Measurements from ENCODE around the gene DRD3. TPM values are rescaled to one million over a fixed set of nuclear protein-coding genes. Genes with fewer than 3 reads are reported as not detected.

DRD3 gene
- total and polyA plus RNA-seq, 2 donors (not counting 1 experiment from before 2014, with no cell fraction given): not detected

DNA sequence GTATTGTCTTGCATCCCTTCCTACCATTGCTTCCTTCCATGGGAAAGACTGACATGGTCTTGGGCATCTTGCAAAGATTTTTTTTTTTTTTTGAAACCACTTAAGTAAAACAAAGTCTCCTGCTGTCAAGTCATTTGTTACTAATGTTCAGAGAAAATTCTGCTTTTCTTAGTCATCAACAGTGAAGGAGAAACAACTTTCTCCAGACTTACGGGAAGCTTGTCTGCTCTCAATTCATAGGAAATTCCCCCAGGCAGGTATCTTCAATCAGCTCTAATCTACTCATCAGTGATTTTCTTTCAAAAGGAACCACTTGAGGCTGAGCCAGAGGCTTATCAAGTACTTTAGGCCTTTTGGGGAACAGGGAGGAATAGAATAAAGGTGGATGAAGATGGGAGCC lies 15.9 kb upstream of the DRD3 start:
- Histone ChIP-seq H3K4me2 (ENCODE audit: extremely low read depth, insufficient read depth, low read length) (no peak overlapping the region), H2AFZ (ENCODE audit: low read length) (no peak overlapping the region)

DNA sequence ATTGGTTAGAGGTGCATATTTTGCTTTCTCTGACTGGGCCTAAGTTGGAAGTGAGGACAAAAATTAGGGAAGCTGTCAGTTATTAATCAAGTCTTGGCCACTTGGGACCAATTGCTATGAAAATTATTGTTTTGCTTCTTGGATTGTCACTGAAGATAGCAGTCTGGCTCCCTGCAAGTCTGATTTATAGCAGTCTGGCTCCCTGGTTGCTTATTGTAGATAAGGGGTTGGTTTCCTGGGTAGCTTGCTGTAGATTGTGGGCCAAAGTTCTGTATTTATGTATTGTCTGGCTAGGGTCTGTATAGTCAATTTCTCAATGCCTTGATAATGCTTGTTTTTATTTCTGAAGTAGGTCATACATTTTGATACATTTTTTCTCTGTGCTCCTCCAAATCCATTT lies 13.3 kb upstream of the DRD3 start:
- DNase-seq (ENCODE audit: low read depth in 2 of 2): peak in 1 of 2 donors; percentile 60
- Histone ChIP-seq H3K27ac (ENCODE audit: insufficient read depth, low read length) (no peak overlapping the region), H3K79me2 (ENCODE audit: control insufficient read depth, insufficient read depth, low read length) (no peaks in the 10 kb centered on the region), H3K4me2 (ENCODE audit: extremely low read depth, insufficient read depth, low read length) (no peak overlapping the region), H4K20me1 (ENCODE audit: control insufficient read depth, extremely low read depth, insufficient read depth, low read length) (no peaks in the 10 kb centered on the region), H3K4me1 (ENCODE audit: control insufficient read depth, extremely low read depth, insufficient read depth, low read length) (no peaks in the 10 kb centered on the region), H3K36me3 (ENCODE audit: control insufficient read depth, insufficient read depth, low read length) (no peaks in the 10 kb centered on the region), H3K9ac (ENCODE audit: insufficient read depth, low read length) (no peak overlapping the region), H2AFZ (ENCODE audit: low read length) (no peak overlapping the region), H3K4me3 (replicated peaks in 1 of 4; ENCODE audit: control extremely low read depth in 1 of 4, insufficient read depth in 1 of 4, low read depth in 3 of 4, low read length in 4 of 4) (no peak overlapping the region), H3K27me3 (ENCODE audit: control insufficient read depth, insufficient read depth, low read length) (peaks cover 2% of the 10 kb centered on the region), H3K9me3 (ENCODE audit: control insufficient read depth, insufficient read depth, low read depth, low read length) (no peaks in the 10 kb centered on the region)
- no peak for TF ChIP-seq EZH2 (IDR thresholded peaks at IDR 0.05; ENCODE audit: low read length, missing control alignments)
- TF ChIP-seq, protein P1, sequence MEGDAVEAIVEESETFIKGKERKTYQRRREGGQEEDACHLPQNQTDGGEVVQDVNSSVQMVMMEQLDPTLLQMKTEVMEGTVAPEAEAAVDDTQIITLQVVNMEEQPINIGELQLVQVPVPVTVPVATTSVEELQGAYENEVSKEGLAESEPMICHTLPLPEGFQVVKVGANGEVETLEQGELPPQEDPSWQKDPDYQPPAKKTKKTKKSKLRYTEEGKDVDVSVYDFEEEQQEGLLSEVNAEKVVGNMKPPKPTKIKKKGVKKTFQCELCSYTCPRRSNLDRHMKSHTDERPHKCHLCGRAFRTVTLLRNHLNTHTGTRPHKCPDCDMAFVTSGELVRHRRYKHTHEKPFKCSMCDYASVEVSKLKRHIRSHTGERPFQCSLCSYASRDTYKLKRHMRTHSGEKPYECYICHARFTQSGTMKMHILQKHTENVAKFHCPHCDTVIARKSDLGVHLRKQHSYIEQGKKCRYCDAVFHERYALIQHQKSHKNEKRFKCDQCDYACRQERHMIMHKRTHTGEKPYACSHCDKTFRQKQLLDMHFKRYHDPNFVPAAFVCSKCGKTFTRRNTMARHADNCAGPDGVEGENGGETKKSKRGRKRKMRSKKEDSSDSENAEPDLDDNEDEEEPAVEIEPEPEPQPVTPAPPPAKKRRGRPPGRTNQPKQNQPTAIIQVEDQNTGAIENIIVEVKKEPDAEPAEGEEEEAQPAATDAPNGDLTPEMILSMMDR (conservative IDR thresholded peaks at IDR 0.05 in 1 of 2, IDR thresholded peaks at IDR 0.05 in 1 of 2; ENCODE audit: low read depth in 1 of 2, low read length in 2 of 2): no peak

More for the DNA sequence above, 15.9 kb upstream of the DRD3 start:
- Histone ChIP-seq H4K20me1 (ENCODE audit: control insufficient read depth, extremely low read depth, insufficient read depth, low read length) (no peaks in the 10 kb centered on the region), H3K4me1 (ENCODE audit: control insufficient read depth, extremely low read depth, insufficient read depth, low read length) (no peaks in the 10 kb centered on the region), H3K79me2 (ENCODE audit: control insufficient read depth, insufficient read depth, low read length) (no peaks in the 10 kb centered on the region), H3K4me3 (replicated peaks in 1 of 4; ENCODE audit: control extremely low read depth in 1 of 4, insufficient read depth in 1 of 4, low read depth in 3 of 4, low read length in 4 of 4) (no peak overlapping the region), H3K36me3 (ENCODE audit: control insufficient read depth, insufficient read depth, low read length) (no peaks in the 10 kb centered on the region), H3K27me3 (ENCODE audit: control insufficient read depth, insufficient read depth, low read length) (peaks cover under 1% of the 10 kb centered on the region), H3K27ac (ENCODE audit: insufficient read depth, low read length) (no peak overlapping the region), H3K9me3 (ENCODE audit: control insufficient read depth, insufficient read depth, low read depth, low read length) (no peaks in the 10 kb centered on the region), H3K9ac (ENCODE audit: insufficient read depth, low read length) (no peak overlapping the region)
- peak in 1 of 2 donors; percentile 60 for DNase-seq (ENCODE audit: low read depth in 2 of 2)
- TF ChIP-seq, protein P1 (conservative IDR thresholded peaks at IDR 0.05 in 1 of 2, IDR thresholded peaks at IDR 0.05 in 1 of 2; ENCODE audit: low read depth in 1 of 2, low read length in 2 of 2): no peak
- TF ChIP-seq EZH2 (IDR thresholded peaks at IDR 0.05; ENCODE audit: low read length, missing control alignments): no peak

GRCh38 chr3:114186501-114186900 lies 7.6 kb upstream of the DRD3 start:
- Histone ChIP-seq H3K27me3 (ENCODE audit: control insufficient read depth, insufficient read depth, low read length) (peaks cover 2% of the 10 kb centered on the region), H3K9ac (ENCODE audit: insufficient read depth, low read length) (no peak overlapping the region), H3K4me1 (ENCODE audit: control insufficient read depth, extremely low read depth, insufficient read depth, low read length) (no peaks in the 10 kb centered on the region), H2AFZ (ENCODE audit: low read length) (no peak overlapping the region), H3K79me2 (ENCODE audit: control insufficient read depth, insufficient read depth, low read length) (no peaks in the 10 kb centered on the region), H3K4me3 (replicated peaks in 1 of 4; ENCODE audit: control extremely low read depth in 1 of 4, insufficient read depth in 1 of 4, low read depth in 3 of 4, low read length in 4 of 4) (no peak overlapping the region), H3K4me2 (ENCODE audit: extremely low read depth, insufficient read depth, low read length) (no peak overlapping the region), H4K20me1 (ENCODE audit: control insufficient read depth, extremely low read depth, insufficient read depth, low read length) (no peaks in the 10 kb centered on the region), H3K9me3 (ENCODE audit: control insufficient read depth, insufficient read depth, low read depth, low read length) (no peaks in the 10 kb centered on the region), H3K36me3 (ENCODE audit: control insufficient read depth, insufficient read depth, low read length) (no peaks in the 10 kb centered on the region), H3K27ac (ENCODE audit: insufficient read depth, low read length) (no peak overlapping the region)
- TF ChIP-seq, protein P1 (conservative IDR thresholded peaks at IDR 0.05 in 1 of 2, IDR thresholded peaks at IDR 0.05 in 1 of 2; ENCODE audit: low read depth in 1 of 2, low read length in 2 of 2): no peak
- TF ChIP-seq EZH2 (IDR thresholded peaks at IDR 0.05; ENCODE audit: low read length, missing control alignments): no peak
- DNase-seq (ENCODE audit: low read depth in 2 of 2): peak in 1 of 2 donors; percentile 39
